Measurements from ENCODE around the gene ACOXL. TPM values are rescaled to one million over a fixed set of nuclear protein-coding genes. Genes with fewer than 3 reads are reported as not detected.

The ACOXL gene
- total RNA-seq, 2 experiments from 2014 or later, result not detected

GRCh38 chr2:110934948-110935347, 202.6 kb downstream of the ACOXL start:
- Mint-ChIP-seq H3K4me1 (ENCODE audit: low read depth) (no peaks in the 10 kb centered on the region), H3K27me3 (no peaks in the 10 kb centered on the region), H3K9me3 (peaks cover 5% of the 10 kb centered on the region), H3K4me3 (no peak overlapping the region), H3K27ac (no peak overlapping the region), H3K36me3 (ENCODE audit: low read depth) (no peaks in the 10 kb centered on the region)
- H3K9me3 ChIP-seq (ENCODE audit: control insufficient read depth in 1 of 2, insufficient read depth in 1 of 2, low read length in 2 of 2), result peaks cover 2 to 11% of the 10 kb centered on the region in 2 experiments
- H3K4me3 ChIP-seq (ENCODE audit: low read length), result no peak overlapping the region
- no peak for ATAC-seq (ENCODE audit: poor library complexity)
- H3K36me3 ChIP-seq (ENCODE audit: insufficient read depth, low read length), result no peaks in the 10 kb centered on the region
- CTCF ChIA-PET, result no interaction called here
- no peak overlapping the region for H3K27ac ChIP-seq (ENCODE audit: low read depth in 1 of 2, low read length in 2 of 2)
- POLR2A ChIA-PET, result no interaction called here
- no peak for DNase-seq
- no peak for TF ChIP-seq CTCF (IDR thresholded peaks at IDR 0.05)
- intact Hi-C loops (cut with DNase I, micrococcal nuclease), result no loop called here
- no peaks in the 10 kb centered on the region for H3K27me3 ChIP-seq (ENCODE audit: control insufficient read depth in 1 of 2, insufficient read depth in 2 of 2, low read length in 2 of 2)
- H3K4me1 ChIP-seq (ENCODE audit: insufficient read depth, low read length), result no peaks in the 10 kb centered on the region

- Mint-ChIP-seq H3K9me3 (no peaks in the 10 kb centered on the region), H3K4me3 (no peak overlapping the region), H3K27me3 (no peaks in the 10 kb centered on the region), H3K36me3 (ENCODE audit: low read depth) (no peaks in the 10 kb centered on the region), H3K4me1 (ENCODE audit: low read depth) (no peaks in the 10 kb centered on the region), H3K27ac (no peak overlapping the region)
- TF ChIP-seq CTCF (IDR thresholded peaks at IDR 0.05), result no peak
- Histone ChIP-seq H3K4me1 (ENCODE audit: insufficient read depth, low read length) (no peaks in the 10 kb centered on the region), H3K9me3 (ENCODE audit: control insufficient read depth in 1 of 2, insufficient read depth in 1 of 2, low read length in 2 of 2) (no peaks in the 10 kb centered on the region), H3K27ac (ENCODE audit: low read depth in 1 of 2, low read length in 2 of 2) (no peak overlapping the region), H3K4me3 (ENCODE audit: low read length) (no peak overlapping the region), H3K36me3 (ENCODE audit: insufficient read depth, low read length) (no peaks in the 10 kb centered on the region), H3K27me3 (ENCODE audit: control insufficient read depth in 1 of 2, insufficient read depth in 2 of 2, low read length in 2 of 2) (no peaks in the 10 kb centered on the region)
- ATAC-seq (ENCODE audit: poor library complexity) (no peak), DNase-seq (no peak)
- CTCF ChIA-PET, result no interaction called here
- POLR2A ChIA-PET, result no interaction called here
- intact Hi-C loops (cut with DNase I, micrococcal nuclease), result no loop called here
Measured at GRCh38 chr2:110940376-110940910, 208.1 kb downstream of the ACOXL start.

GRCh38 chr2:110941226-110941625, 208.9 kb downstream of the ACOXL start:
- Mint-ChIP-seq H3K4me1 (ENCODE audit: low read depth) (no peaks in the 10 kb centered on the region), H3K27ac (no peak overlapping the region), H3K36me3 (ENCODE audit: low read depth) (no peaks in the 10 kb centered on the region), H3K27me3 (no peaks in the 10 kb centered on the region), H3K4me3 (no peak overlapping the region), H3K9me3 (peaks cover 4% of the 10 kb centered on the region)
- CTCF ChIA-PET, result no interaction called here
- Histone ChIP-seq H3K27me3 (ENCODE audit: control insufficient read depth in 1 of 2, insufficient read depth in 2 of 2, low read length in 2 of 2) (no peaks in the 10 kb centered on the region), H3K4me1 (ENCODE audit: insufficient read depth, low read length) (no peaks in the 10 kb centered on the region), H3K9me3 (ENCODE audit: control insufficient read depth in 1 of 2, insufficient read depth in 1 of 2, low read length in 2 of 2) (no peaks in the 10 kb centered on the region), H3K4me3 (ENCODE audit: low read length) (no peak overlapping the region), H3K27ac (ENCODE audit: low read depth in 1 of 2, low read length in 2 of 2) (no peak overlapping the region), H3K36me3 (ENCODE audit: insufficient read depth, low read length) (no peaks in the 10 kb centered on the region)
- DNase-seq (no peak), ATAC-seq (ENCODE audit: poor library complexity) (no peak)
- POLR2A ChIA-PET, result no interaction called here
- TF ChIP-seq CTCF (IDR thresholded peaks at IDR 0.05), result no peak
- intact Hi-C loops (cut with DNase I, micrococcal nuclease), result no loop called here

All from CD4-positive, alpha-beta T cell (primary cell).